ENCODE measurements around the gene PTPN14.

PTPN14 gene

DNA sequence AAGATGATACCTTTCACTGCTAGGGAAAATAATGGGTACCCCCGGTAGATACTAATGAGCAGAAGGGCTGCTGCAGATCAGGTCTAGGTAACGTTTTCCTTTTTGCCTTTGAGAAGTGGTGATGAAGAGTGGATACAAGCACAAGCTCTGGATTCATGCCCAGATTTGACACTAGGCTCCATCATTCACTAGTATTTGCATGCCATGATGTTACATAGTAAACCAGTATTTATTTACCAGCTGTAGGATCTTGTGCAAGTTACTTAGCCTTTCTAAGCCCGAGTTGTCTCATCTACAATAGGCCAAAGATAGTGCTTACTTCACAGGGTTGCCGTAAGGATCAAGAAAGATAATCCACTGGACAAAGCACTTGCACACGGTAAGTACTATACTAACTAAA, 14.2 kb downstream of the PTPN14 start:
- CTCF ChIA-PET = interaction anchor here (1.5 kb wide), 2 partner anchors 13 to 48 kb away, joined by 5 to 7 read pairs; no protein-coding TSS in a partner anchor

More for the DNA sequence above, 14.2 kb downstream of the PTPN14 start:
- Histone ChIP-seq H3K27ac (ENCODE audit: extremely low read depth, low read depth, low read length) (no peak overlapping the region), H3K4me3 (ENCODE audit: low read depth, low read length) (no peak overlapping the region), H3K9me3 (ENCODE audit: control insufficient read depth, insufficient read depth, low read depth, low read length) (no peaks in the 10 kb centered on the region), H3K36me3 (ENCODE audit: control insufficient read depth in 2 of 2, insufficient read depth in 1 of 2, low read length in 2 of 2) (peaks cover 0 to 5% of the 10 kb centered on the region in 2 experiments; a peak in 1 of 3 replicates), H3K4me1 (ENCODE audit: control insufficient read depth, insufficient read depth, low read length) (peaks cover 24% of the 10 kb centered on the region)
- no peak for TF ChIP-seq ZNF266 (tag by site-specific recombination; IDR thresholded peaks at IDR 0.05; ENCODE audit: low read depth)
- TF ChIP-seq, protein P1, sequence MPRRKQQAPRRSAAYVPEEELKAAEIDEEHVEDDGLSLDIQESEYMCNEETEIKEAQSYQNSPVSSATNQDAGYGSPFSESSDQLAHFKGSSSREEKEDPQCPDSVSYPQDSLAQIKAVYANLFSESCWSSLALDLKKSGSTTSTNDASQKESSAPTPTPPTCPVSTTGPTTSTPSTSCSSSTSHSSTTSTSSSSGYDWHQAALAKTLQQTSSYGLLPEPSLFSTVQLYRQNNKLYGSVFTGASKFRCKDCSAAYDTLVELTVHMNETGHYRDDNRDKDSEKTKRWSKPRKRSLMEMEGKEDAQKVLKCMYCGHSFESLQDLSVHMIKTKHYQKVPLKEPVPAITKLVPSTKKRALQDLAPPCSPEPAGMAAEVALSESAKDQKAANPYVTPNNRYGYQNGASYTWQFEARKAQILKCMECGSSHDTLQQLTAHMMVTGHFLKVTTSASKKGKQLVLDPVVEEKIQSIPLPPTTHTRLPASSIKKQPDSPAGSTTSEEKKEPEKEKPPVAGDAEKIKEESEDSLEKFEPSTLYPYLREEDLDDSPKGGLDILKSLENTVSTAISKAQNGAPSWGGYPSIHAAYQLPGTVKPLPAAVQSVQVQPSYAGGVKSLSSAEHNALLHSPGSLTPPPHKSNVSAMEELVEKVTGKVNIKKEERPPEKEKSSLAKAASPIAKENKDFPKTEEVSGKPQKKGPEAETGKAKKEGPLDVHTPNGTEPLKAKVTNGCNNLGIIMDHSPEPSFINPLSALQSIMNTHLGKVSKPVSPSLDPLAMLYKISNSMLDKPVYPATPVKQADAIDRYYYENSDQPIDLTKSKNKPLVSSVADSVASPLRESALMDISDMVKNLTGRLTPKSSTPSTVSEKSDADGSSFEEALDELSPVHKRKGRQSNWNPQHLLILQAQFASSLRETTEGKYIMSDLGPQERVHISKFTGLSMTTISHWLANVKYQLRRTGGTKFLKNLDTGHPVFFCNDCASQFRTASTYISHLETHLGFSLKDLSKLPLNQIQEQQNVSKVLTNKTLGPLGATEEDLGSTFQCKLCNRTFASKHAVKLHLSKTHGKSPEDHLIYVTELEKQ (tag by site-specific recombination; IDR thresholded peaks at IDR 0.05; ENCODE audit: borderline replicate concordance) = no peak
- TF ChIP-seq ZFP3 (tag by site-specific recombination; IDR thresholded peaks at IDR 0.05; ENCODE audit: low read depth) = no peak
- no peak for TF ChIP-seq KLF1 (tag by site-specific recombination; IDR thresholded peaks at IDR 0.05)
- no peak for TF ChIP-seq ZNF155 (tag by site-specific recombination; IDR thresholded peaks at IDR 0.05)
- no peak for TF ChIP-seq ZNF621 (tag by site-specific recombination; IDR thresholded peaks at IDR 0.05)
- TF ChIP-seq ZNF391 (tag by site-specific recombination; IDR thresholded peaks at IDR 0.05; ENCODE audit: borderline replicate concordance, low read depth) = no peak
- TF ChIP-seq, protein P2, sequence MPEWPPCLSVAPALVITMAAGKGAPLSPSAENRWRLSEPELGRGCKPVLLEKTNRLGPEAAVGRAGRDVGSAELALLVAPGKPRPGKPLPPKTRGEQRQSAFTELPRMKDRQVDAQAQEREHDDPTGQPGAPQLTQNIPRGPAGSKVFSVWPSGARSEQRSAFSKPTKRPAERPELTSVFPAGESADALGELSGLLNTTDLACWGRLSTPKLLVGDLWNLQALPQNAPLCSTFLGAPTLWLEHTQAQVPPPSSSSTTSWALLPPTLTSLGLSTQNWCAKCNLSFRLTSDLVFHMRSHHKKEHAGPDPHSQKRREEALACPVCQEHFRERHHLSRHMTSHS (tag by site-specific recombination; IDR thresholded peaks at IDR 0.05) = no peak
- TF ChIP-seq, protein P3, sequence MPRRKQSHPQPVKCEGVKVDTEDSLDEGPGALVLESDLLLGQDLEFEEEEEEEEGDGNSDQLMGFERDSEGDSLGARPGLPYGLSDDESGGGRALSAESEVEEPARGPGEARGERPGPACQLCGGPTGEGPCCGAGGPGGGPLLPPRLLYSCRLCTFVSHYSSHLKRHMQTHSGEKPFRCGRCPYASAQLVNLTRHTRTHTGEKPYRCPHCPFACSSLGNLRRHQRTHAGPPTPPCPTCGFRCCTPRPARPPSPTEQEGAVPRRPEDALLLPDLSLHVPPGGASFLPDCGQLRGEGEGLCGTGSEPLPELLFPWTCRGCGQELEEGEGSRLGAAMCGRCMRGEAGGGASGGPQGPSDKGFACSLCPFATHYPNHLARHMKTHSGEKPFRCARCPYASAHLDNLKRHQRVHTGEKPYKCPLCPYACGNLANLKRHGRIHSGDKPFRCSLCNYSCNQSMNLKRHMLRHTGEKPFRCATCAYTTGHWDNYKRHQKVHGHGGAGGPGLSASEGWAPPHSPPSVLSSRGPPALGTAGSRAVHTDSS (tag by site-specific recombination; IDR thresholded peaks at IDR 0.05) = peak; percentile 28; the same call in 1 of the 2 replicates
- no peak for TF ChIP-seq ZNF354C (tag by site-specific recombination; IDR thresholded peaks at IDR 0.05; ENCODE audit: borderline replicate concordance, low read depth)
- no peak for TF ChIP-seq ZNF555 (tag by site-specific recombination; conservative IDR thresholded peaks at IDR 0.05)
- no peak for TF ChIP-seq ZNF214 (tag by site-specific recombination; IDR thresholded peaks at IDR 0.05; ENCODE audit: borderline replicate concordance)
- peak; percentile 47; the same call in 1 of the 2 replicates for TF ChIP-seq PRDM1 (tag by site-specific recombination; IDR thresholded peaks at IDR 0.05)
- no peak for TF ChIP-seq IKZF3 (tag by site-specific recombination; IDR thresholded peaks at IDR 0.05)
- TF ChIP-seq, protein P4, sequence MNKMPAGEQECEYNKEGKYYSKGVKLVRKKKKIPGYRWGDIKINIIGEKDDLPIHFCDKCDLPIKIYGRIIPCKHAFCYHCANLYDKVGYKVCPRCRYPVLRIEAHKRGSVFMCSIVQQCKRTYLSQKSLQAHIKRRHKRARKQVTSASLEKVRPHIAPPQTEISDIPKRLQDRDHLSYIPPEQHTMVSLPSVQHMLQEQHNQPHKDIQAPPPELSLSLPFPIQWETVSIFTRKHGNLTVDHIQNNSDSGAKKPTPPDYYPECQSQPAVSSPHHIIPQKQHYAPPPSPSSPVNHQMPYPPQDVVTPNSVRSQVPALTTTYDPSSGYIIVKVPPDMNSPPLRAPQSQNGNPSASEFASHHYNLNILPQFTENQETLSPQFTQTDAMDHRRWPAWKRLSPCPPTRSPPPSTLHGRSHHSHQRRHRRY (tag by site-specific recombination; IDR thresholded peaks at IDR 0.05) = no peak
- TF ChIP-seq, protein P5, sequence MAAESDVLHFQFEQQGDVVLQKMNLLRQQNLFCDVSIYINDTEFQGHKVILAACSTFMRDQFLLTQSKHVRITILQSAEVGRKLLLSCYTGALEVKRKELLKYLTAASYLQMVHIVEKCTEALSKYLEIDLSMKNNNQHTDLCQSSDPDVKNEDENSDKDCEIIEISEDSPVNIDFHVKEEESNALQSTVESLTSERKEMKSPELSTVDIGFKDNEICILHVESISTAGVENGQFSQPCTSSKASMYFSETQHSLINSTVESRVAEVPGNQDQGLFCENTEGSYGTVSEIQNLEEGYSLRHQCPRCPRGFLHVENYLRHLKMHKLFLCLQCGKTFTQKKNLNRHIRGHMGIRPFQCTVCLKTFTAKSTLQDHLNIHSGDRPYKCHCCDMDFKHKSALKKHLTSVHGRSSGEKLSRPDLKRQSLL (tag by site-specific recombination; IDR thresholded peaks at IDR 0.05) = peak; percentile 80; the same call in 1 of the 2 replicates
- no peak for TF ChIP-seq ZNF830 (tag by site-specific recombination; IDR thresholded peaks at IDR 0.05; ENCODE audit: low read depth)
- TF ChIP-seq, protein P6, sequence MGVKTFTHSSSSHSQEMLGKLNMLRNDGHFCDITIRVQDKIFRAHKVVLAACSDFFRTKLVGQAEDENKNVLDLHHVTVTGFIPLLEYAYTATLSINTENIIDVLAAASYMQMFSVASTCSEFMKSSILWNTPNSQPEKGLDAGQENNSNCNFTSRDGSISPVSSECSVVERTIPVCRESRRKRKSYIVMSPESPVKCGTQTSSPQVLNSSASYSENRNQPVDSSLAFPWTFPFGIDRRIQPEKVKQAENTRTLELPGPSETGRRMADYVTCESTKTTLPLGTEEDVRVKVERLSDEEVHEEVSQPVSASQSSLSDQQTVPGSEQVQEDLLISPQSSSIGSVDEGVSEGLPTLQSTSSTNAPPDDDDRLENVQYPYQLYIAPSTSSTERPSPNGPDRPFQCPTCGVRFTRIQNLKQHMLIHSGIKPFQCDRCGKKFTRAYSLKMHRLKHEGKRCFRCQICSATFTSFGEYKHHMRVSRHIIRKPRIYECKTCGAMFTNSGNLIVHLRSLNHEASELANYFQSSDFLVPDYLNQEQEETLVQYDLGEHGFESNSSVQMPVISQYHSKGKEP (tag by site-specific recombination; IDR thresholded peaks at IDR 0.05) = 0 out of 2 replicates have a peak, but pooled peaks have one; percentile 40
- TF ChIP-seq FEZF1 (tag by site-specific recombination; IDR thresholded peaks at IDR 0.05) = peak; percentile 45; the same call in 1 of the 2 replicates
- POLR2A ChIA-PET = no interaction called here

All from HEK293 (cell line).